Activated CD8-positive, alpha-beta memory T cell treated with anti-CD3 and anti-CD28 coated beads, Interleukin-2, amount 50 U/mL, for 24 hours (primary cell): ENCODE measurements around the gene CCDC127.
"Not testable (repeated sequence)": the region's sequence is repeated elsewhere in the genome, so short reads cannot be mapped to it uniquely, and the experiment has no call there.

Experiments used
- DNase-seq: peaks from one replicate; pipeline ENCODE4 v3.0.0-alpha.2; 2020; ENCODE audit errors: extremely low read depth

Gene CCDC127

GRCh38 chr5:172421-172820 is 45.5 kb downstream of the CCDC127 start:
- DNase-seq = no peak

- no peak for DNase-seq
Observed at GRCh38 chr5:171801-172331, 46.1 kb downstream of the CCDC127 start.

- no peak for DNase-seq
Observed at GRCh38 chr5:170971-171800, 46.8 kb downstream of the CCDC127 start.

- no peak for DNase-seq
Observed at GRCh38 chr5:169728-170094, 48.2 kb downstream of the CCDC127 start.

- no peak for DNase-seq
Observed at GRCh38 chr5:169071-169727, 48.8 kb downstream of the CCDC127 start.

- no peak for DNase-seq
Observed at GRCh38 chr5:167982-168660, 49.8 kb downstream of the CCDC127 start.

- DNase-seq = no peak
Observed at GRCh38 chr5:167511-167910, 50.4 kb downstream of the CCDC127 start.

- no peak for DNase-seq
Observed at GRCh38 chr5:166441-167372, 51.2 kb downstream of the CCDC127 start.

- DNase-seq = not testable (repeated sequence)
Observed at GRCh38 chr5:164783-165182, 53.2 kb downstream of the CCDC127 start.

- no peak for DNase-seq
Observed at GRCh38 chr5:164244-164643, 53.7 kb downstream of the CCDC127 start.

- DNase-seq = no peak
Observed at GRCh38 chr5:163841-164240, 54.1 kb downstream of the CCDC127 start.

- DNase-seq = no peak
Observed at GRCh38 chr5:163338-163620, 54.7 kb downstream of the CCDC127 start.

GRCh38 chr5:162565-163337 is 55.2 kb downstream of the CCDC127 start:
- no peak for DNase-seq

- DNase-seq = no peak
Observed at GRCh38 chr5:162190-162564, 55.8 kb downstream of the CCDC127 start.

- no peak for DNase-seq
Observed at GRCh38 chr5:161803-162110, 56.2 kb downstream of the CCDC127 start.

GRCh38 chr5:160921-161802 is 56.8 kb downstream of the CCDC127 start:
- no peak for DNase-seq

- no peak for DNase-seq
Observed at GRCh38 chr5:160173-160510, 57.8 kb downstream of the CCDC127 start.

- no peak for DNase-seq
Observed at GRCh38 chr5:159448-160172, 58.3 kb downstream of the CCDC127 start.

- DNase-seq = no peak
Observed at GRCh38 chr5:158807-159447, 59.0 kb downstream of the CCDC127 start.
